Neuronal stem cell (in vitro differentiated cells): Measurements from ENCODE around the gene BCAS3.
A peak's percentile ranks its signal among the peaks of the same experiment; 100 is the strongest.

Source experiments
- DNase-seq: peaks from one replicate; pipeline ENCODE4 v3.0.0-alpha.2; 2013; ENCODE audit warnings: low spot score
- H2AFZ ChIP-seq: one replicate; pipeline ENCODE4 v1.6.1; 2013; ENCODE audit warnings: mild to moderate bottlenecking, low read length, inconsistent platforms
- H2AK5ac ChIP-seq: 2 replicates; pipeline ENCODE4 v1.6.1; 2013; ENCODE audit warnings: low read depth, mild to moderate bottlenecking, inconsistent platforms, low read length, moderate library complexity, mixed read lengths
- H2BK120ac ChIP-seq: 2 replicates; pipeline ENCODE4 v1.6.1; 2013; ENCODE audit warnings: low read depth, mild to moderate bottlenecking, inconsistent platforms, low read length, moderate library complexity, mixed read lengths
- H2BK12ac ChIP-seq: one replicate; pipeline ENCODE4 v1.6.1; 2013; ENCODE audit warnings: low read length, inconsistent platforms
- H2BK15ac ChIP-seq: 2 replicates; pipeline ENCODE4 v1.6.1; 2013; ENCODE audit warnings: mild to moderate bottlenecking, low read length, inconsistent platforms, mixed read lengths
- H2BK5ac ChIP-seq: one replicate; pipeline ENCODE4 v1.6.1; 2013; ENCODE audit warnings: inconsistent platforms, mild to moderate bottlenecking, low read length, moderate library complexity
- H3K14ac ChIP-seq: one replicate; pipeline ENCODE4 v1.6.1; 2013; ENCODE audit warnings: low read length, inconsistent platforms
- H3K18ac ChIP-seq: 2 replicates; pipeline ENCODE4 v1.6.1; 2013; ENCODE audit warnings: low read length, inconsistent platforms
- H3K23ac ChIP-seq: 2 replicates; pipeline ENCODE4 v1.6.1; 2013; ENCODE audit warnings: low read depth, mild to moderate bottlenecking, mixed read lengths, low read length, inconsistent platforms; ENCODE audit not compliant: poor library complexity
- H3K27ac ChIP-seq: replicated peaks from 3 replicates; pipeline ENCODE4 v1.5.1; 2013; ENCODE audit warnings: low read length, inconsistent platforms
- H3K27me3 ChIP-seq, 3 experiments: 2 replicates each; pipeline ENCODE4 v1.6.1; 2013; ENCODE audit warnings: low read length in 3 of 3, mild to moderate bottlenecking in 2 of 3, inconsistent platforms in 1 of 3, low read depth in 1 of 3, mixed read lengths in 1 of 3, moderate library complexity in 1 of 3; ENCODE audit not compliant: control insufficient read depth in 3 of 3, insufficient read depth in 3 of 3
- H3K36me3 ChIP-seq, 2 donors: replicated peaks in 1 of 2; 2 replicates each; pipeline ENCODE4 v1.6.1; 2013; ENCODE audit warnings: low read length in 2 of 2; ENCODE audit not compliant: control insufficient read depth in 2 of 2, insufficient read depth in 2 of 2
- H3K4ac ChIP-seq: 2 replicates; pipeline ENCODE4 v1.6.1; 2013; ENCODE audit warnings: inconsistent platforms, mild to moderate bottlenecking, low read length, moderate library complexity
- H3K4me1 ChIP-seq, 2 donors: 1 replicate in 1 of 2; 2 replicates in 1 of 2; pipeline ENCODE4 v1.6.1; 2013; ENCODE audit warnings: low read length in 2 of 2, low read depth in 1 of 2; ENCODE audit not compliant: control insufficient read depth in 2 of 2, insufficient read depth in 1 of 2
- H3K4me2 ChIP-seq: one replicate; pipeline ENCODE4 v1.6.1; 2013; ENCODE audit warnings: mild to moderate bottlenecking, low read length, inconsistent platforms; ENCODE audit not compliant: insufficient read depth, poor library complexity, severe bottlenecking
- H3K4me3 ChIP-seq, 2 donors: 2 replicates each; pipeline ENCODE4 v1.5.1; 2013; ENCODE audit warnings: low read length in 2 of 2, mild to moderate bottlenecking in 2 of 2, inconsistent platforms in 1 of 2, moderate library complexity in 1 of 2
- H3K79me1 ChIP-seq: one replicate; pipeline ENCODE4 v1.6.1; 2013; ENCODE audit warnings: low read depth, mild to moderate bottlenecking, inconsistent platforms, low read length, moderate library complexity
- H3K9ac ChIP-seq: one replicate; pipeline ENCODE4 v1.6.1; 2013; ENCODE audit warnings: mild to moderate bottlenecking, low read depth, low read length, inconsistent platforms; ENCODE audit not compliant: poor library complexity
- H3K9me3 ChIP-seq, 2 donors: replicated peaks in 1 of 2; 2 replicates each; pipeline versions ENCODE3 to v1.6.1; 2013; ENCODE audit warnings: low read length in 2 of 2, mild to moderate bottlenecking in 2 of 2, inconsistent platforms in 1 of 2, low read depth in 1 of 2, mixed read lengths in 1 of 2, moderate library complexity in 1 of 2; ENCODE audit not compliant: control insufficient read depth in 2 of 2, insufficient read depth in 1 of 2
- H4K8ac ChIP-seq: one replicate; pipeline ENCODE4 v1.6.1; 2013; ENCODE audit warnings: low read depth, mild to moderate bottlenecking, inconsistent platforms, low read length, moderate library complexity
- H4K91ac ChIP-seq: one replicate; pipeline ENCODE4 v1.6.1; 2013; ENCODE audit warnings: low read length, low read depth, mild to moderate bottlenecking, inconsistent platforms; ENCODE audit not compliant: poor library complexity
- WGBS, 2 donors: extraction: QIAGEN DNeasy Blood & Tissue Kit; methylation state at CpG; one replicate each; pipeline ENCODE4 v1.1.7; 2013; ENCODE audit warnings: missing lambda C conversion rate in 2 of 2, mixed read lengths in 1 of 2; ENCODE audit not compliant: insufficient read length in 2 of 2, insufficient replicate concordance in 1 of 2; ENCODE audit errors: extremely low coverage in 2 of 2; 5-methylcytosine and 5-hydroxymethylcytosine counted together

The BCAS3 gene

GRCh38 chr17:61401389-61402072, 723.9 kb downstream of the BCAS3 start:
- Histone ChIP-seq H3K4me2 (no peak overlapping the region), H3K9ac (peak overlapping the region; percentile 17), H3K18ac (peak overlapping the region; percentile 11), H2AK5ac (no peak overlapping the region), H2BK5ac (no peak overlapping the region), H3K79me1 (peaks cover 4% of the 10 kb centered on the region), H4K8ac (no peak overlapping the region), H2BK120ac (no peak overlapping the region), H3K36me3 (no peaks in the 10 kb centered on the region), H3K27me3 (peaks cover 87 to 100% (median 92%) of the 10 kb centered on the region in 3 experiments), H3K4ac (no peak overlapping the region), H3K9me3 (peaks cover 3 to 6% of the 10 kb centered on the region in 2 donors), H2BK12ac (no peak overlapping the region), H2BK15ac (no peak overlapping the region), H3K4me3 (no peak overlapping the region), H3K14ac (no peak overlapping the region), H2AFZ (no peak overlapping the region), H3K4me1 (peaks cover 11 to 13% of the 10 kb centered on the region in 2 donors), H4K91ac (no peak overlapping the region), H3K23ac (peak overlapping the region; percentile 52), H3K27ac (no peak overlapping the region)
- DNase-seq = no peak
- WGBS, 2 donors = no CpG with 5 or more reads among the region's 25 CpGs

GRCh38 chr17:61402073-61402541, 724.5 kb downstream of the BCAS3 start:
- Histone ChIP-seq H3K79me1 (peaks cover 4% of the 10 kb centered on the region), H3K9ac (no peak overlapping the region), H3K27ac (no peak overlapping the region), H3K18ac (peak overlapping the region; percentile 11), H3K9me3 (peaks cover 3 to 7% of the 10 kb centered on the region in 2 donors), H2BK5ac (no peak overlapping the region), H3K4me3 (no peak overlapping the region), H2AK5ac (no peak overlapping the region), H2BK120ac (no peak overlapping the region), H2BK12ac (no peak overlapping the region), H3K36me3 (no peaks in the 10 kb centered on the region), H3K4ac (no peak overlapping the region), H3K27me3 (peaks cover 86 to 100% (median 92%) of the 10 kb centered on the region in 3 experiments), H4K8ac (no peak overlapping the region), H3K4me1 (peaks cover 10 to 13% of the 10 kb centered on the region in 2 donors), H2AFZ (no peak overlapping the region), H3K23ac (peak overlapping the region; percentile 52), H3K14ac (no peak overlapping the region), H3K4me2 (no peak overlapping the region), H4K91ac (no peak overlapping the region), H2BK15ac (no peak overlapping the region)
- no CpG with 5 or more reads among the region's 11 CpGs for WGBS, 2 donors
- no peak for DNase-seq

- WGBS, 2 donors = no CpG with 5 or more reads among the region's 55 CpGs
- Histone ChIP-seq H4K91ac (no peak overlapping the region), H2AFZ (peak overlapping the region; percentile 45), H4K8ac (peak overlapping the region; percentile 43), H2BK120ac (no peak overlapping the region), H3K23ac (peak overlapping the region; percentile 97), H3K9ac (no peak overlapping the region), H3K14ac (peak overlapping the region; percentile 75), H3K79me1 (peaks cover 4% of the 10 kb centered on the region), H3K27me3 (peaks cover 88 to 100% (median 94%) of the 10 kb centered on the region in 3 experiments), H3K36me3 (no peaks in the 10 kb centered on the region), H3K27ac (no peak overlapping the region), H2BK12ac (no peak overlapping the region), H3K4ac (no peak overlapping the region), H3K4me2 (no peak overlapping the region), H2BK5ac (peak overlapping the region; percentile 66), H3K9me3 (peaks cover 3 to 7% of the 10 kb centered on the region in 2 donors), H3K4me3 (no peak overlapping the region), H3K18ac (peak overlapping the region; percentile 85), H3K4me1 (peaks cover 7 to 12% of the 10 kb centered on the region in 2 donors), H2AK5ac (peak overlapping the region; percentile 89), H2BK15ac (peak overlapping the region; percentile 81)
- DNase-seq = no peak
These were observed 725.5 kb downstream of the BCAS3 start for GRCh38 chr17:61402978-61403800.
